Bronchial epithelial cell (primary cell): Measurements from ENCODE around the gene PLA2G1B. TPM values are rescaled to one million over a fixed set of nuclear protein-coding genes. Genes with fewer than 3 reads are reported as not detected.

ENCODE experiments used
- DNase-seq: peaks from one replicate; pipeline ENCODE4 v3.0.0-alpha.2; 2010; ENCODE audit warnings: low read depth
- FAIRE-seq: peaks from 2 replicates; lab custom pipeline; 2011; peaks lifted over from hg19 to GRCh38; lab: Jason Lieb, UNC
- H3K27me3 ChIP-seq: 2 replicates; pipeline ENCODE4 v1.5.1; 2011; ENCODE audit warnings: low read length; ENCODE audit not compliant: control insufficient read depth, insufficient read depth
- H3K36me3 ChIP-seq: 2 replicates; pipeline ENCODE4 v1.5.1; 2011; ENCODE audit warnings: low read length; ENCODE audit not compliant: control insufficient read depth, insufficient read depth
- H3K4me3 ChIP-seq: 2 replicates; pipeline ENCODE4 v1.5.1; 2011; ENCODE audit warnings: mild to moderate bottlenecking, low read depth, low read length, control low read depth
- CTCF ChIP-seq: IDR thresholded peaks from 2 replicates; pipeline ENCODE4 v1.5.1; 2011; ENCODE audit warnings: mild to moderate bottlenecking, moderate library complexity, low read length, control low read depth, inconsistent platforms; ENCODE audit not compliant: insufficient read depth, severe bottlenecking
- total RNA-seq: library from RNA; depleted of rRNA; stranded (reverse); fragments of >200 nt; gene quantifications from 2 replicates; pipeline ENCODE4 v1.2.1, GENCODE V29; 2014

The PLA2G1B gene
- total RNA-seq, 1 donor from 2014 or later = not detected

- H3K27me3 ChIP-seq = peaks cover under 1% of the 10 kb centered on the region
- no peak for DNase-seq
- FAIRE-seq = no peak
- H3K36me3 ChIP-seq = no peaks in the 10 kb centered on the region
- TF ChIP-seq CTCF = no peak
- no peak overlapping the region for H3K4me3 ChIP-seq
Measured at GRCh38 chr12:120350576-120351350, 23.2 kb upstream of the PLA2G1B start.

GRCh38 chr12:120347766-120348165 lies 20.2 kb upstream of the PLA2G1B start:
- FAIRE-seq (no peak), DNase-seq (no peak)
- TF ChIP-seq CTCF = no peak
- no peak overlapping the region for H3K4me3 ChIP-seq
- H3K27me3 ChIP-seq = peaks cover 4% of the 10 kb centered on the region
- no peaks in the 10 kb centered on the region for H3K36me3 ChIP-seq

- no peak for TF ChIP-seq CTCF
- no peak overlapping the region for H3K4me3 ChIP-seq
- no peak for FAIRE-seq
- no peak for DNase-seq
- peaks cover 4% of the 10 kb centered on the region for H3K27me3 ChIP-seq
- H3K36me3 ChIP-seq = no peaks in the 10 kb centered on the region
Measured at GRCh38 chr12:120346681-120347080, 19.1 kb upstream of the PLA2G1B start.

- DNase-seq (no peak), FAIRE-seq (no peak)
- peaks cover 4% of the 10 kb centered on the region for H3K27me3 ChIP-seq
- no peak overlapping the region for H3K4me3 ChIP-seq
- TF ChIP-seq CTCF = no peak
- H3K36me3 ChIP-seq = no peaks in the 10 kb centered on the region
Measured at GRCh38 chr12:120346031-120346430, 18.5 kb upstream of the PLA2G1B start.

- H3K4me3 ChIP-seq = no peak overlapping the region
- DNase-seq (no peak), FAIRE-seq (no peak)
- peaks cover 4% of the 10 kb centered on the region for H3K27me3 ChIP-seq
- no peak for TF ChIP-seq CTCF
- no peaks in the 10 kb centered on the region for H3K36me3 ChIP-seq
Measured at GRCh38 chr12:120343692-120344091, 16.1 kb upstream of the PLA2G1B start.
